Measurements from ENCODE around the gene AADACL2. TPM values are rescaled to one million over a fixed set of nuclear protein-coding genes. Genes with fewer than 3 reads are reported as not detected.

AADACL2 gene
- total and polyA plus RNA-seq, 2 experiments from 2014 or later = not detected

DNA sequence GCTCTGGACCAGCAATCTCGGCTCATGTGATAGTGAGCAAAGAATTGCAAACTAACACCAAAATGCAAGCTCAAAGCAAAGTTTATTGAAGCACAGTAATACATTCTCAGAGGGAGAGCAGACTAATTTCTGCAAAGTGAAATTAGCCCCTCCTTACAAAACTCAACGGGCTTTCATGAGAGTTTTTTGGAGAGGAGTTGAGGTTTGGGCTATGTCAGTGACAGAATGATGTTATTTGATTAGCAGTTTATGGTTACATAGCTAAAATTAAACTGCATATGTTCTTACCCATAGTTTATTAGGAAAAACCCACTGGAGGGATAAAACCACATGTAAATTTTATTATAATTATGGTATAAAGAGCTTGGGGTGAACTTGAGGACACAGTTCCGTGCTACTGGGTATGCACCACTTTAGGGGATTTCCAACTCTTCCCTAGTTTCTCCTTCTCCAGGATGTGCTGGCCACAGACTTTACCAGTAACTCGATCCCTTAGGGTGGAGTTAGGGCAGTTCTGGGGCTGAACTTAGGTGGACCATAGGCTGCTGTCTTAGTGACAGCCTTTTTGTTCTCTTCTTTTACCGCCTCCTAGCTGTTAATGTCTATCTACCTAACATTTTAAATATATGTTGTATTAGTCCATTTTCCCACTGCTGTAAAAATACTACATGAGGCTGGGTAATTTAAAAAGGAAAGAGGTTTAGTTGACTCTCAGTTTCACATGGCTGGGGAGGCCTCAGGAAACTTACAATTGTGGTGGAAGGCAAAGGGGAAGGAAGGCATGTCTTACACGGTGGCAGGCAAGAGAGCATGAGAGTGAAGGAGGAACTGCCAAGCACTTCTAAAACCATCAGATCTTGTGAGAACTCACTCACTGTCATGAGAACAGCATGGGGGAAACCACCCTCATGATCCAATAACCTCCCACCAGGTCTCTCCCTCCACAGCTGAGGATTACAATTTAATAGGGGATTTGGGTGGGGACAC lies 8.9 kb upstream of the AADACL2 start:
- no peak for DNase-seq (ENCODE audit: low read depth in 1 of 2, low spot score in 1 of 2)
- TF ChIP-seq, protein P1, sequence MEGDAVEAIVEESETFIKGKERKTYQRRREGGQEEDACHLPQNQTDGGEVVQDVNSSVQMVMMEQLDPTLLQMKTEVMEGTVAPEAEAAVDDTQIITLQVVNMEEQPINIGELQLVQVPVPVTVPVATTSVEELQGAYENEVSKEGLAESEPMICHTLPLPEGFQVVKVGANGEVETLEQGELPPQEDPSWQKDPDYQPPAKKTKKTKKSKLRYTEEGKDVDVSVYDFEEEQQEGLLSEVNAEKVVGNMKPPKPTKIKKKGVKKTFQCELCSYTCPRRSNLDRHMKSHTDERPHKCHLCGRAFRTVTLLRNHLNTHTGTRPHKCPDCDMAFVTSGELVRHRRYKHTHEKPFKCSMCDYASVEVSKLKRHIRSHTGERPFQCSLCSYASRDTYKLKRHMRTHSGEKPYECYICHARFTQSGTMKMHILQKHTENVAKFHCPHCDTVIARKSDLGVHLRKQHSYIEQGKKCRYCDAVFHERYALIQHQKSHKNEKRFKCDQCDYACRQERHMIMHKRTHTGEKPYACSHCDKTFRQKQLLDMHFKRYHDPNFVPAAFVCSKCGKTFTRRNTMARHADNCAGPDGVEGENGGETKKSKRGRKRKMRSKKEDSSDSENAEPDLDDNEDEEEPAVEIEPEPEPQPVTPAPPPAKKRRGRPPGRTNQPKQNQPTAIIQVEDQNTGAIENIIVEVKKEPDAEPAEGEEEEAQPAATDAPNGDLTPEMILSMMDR (IDR thresholded peaks at IDR 0.05; ENCODE audit: low read depth, low read length) = no peak
- no peaks in the 10 kb centered on the region for H3K9me3 ChIP-seq (ENCODE audit: low read depth)

DNA sequence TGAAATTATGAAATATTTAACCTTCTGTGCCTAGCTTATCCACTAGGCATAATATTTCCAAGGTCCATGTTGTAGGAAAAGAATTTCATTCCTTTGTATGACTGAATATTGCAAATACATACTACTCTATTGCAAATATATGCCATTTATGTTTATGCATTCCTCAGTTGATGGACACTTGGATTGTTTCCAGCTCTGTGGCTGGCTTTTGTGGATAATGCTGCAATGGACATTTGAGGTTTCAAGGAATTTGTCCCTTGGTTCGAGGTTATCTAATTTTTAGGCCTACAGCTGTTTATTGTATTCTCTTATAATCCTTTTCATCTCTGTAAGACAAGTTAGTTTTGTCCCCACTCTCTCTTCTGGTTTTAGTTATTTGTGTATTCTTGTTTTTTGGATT lies 7.7 kb upstream of the AADACL2 start:
- no peak overlapping the region for H3K4me3 ChIP-seq
- no peaks in the 10 kb centered on the region for H3K4me1 ChIP-seq (ENCODE audit: low read depth)
- no peaks in the 10 kb centered on the region for H3K36me3 ChIP-seq
- TF ChIP-seq, protein P1 (IDR thresholded peaks at IDR 0.05; ENCODE audit: low read depth, low read length) = no peak
- peak in 1 of 2 donors; percentile 79 for DNase-seq (ENCODE audit: low read depth in 1 of 2, low spot score in 1 of 2)
- no peak overlapping the region for H3K27ac ChIP-seq
- no peaks in the 10 kb centered on the region for H3K9me3 ChIP-seq (ENCODE audit: low read depth)
- H3K27me3 ChIP-seq = no peaks in the 10 kb centered on the region

More for the DNA sequence above, 8.9 kb upstream of the AADACL2 start:
- no peaks in the 10 kb centered on the region for H3K4me1 ChIP-seq (ENCODE audit: low read depth)
- H3K4me3 ChIP-seq = no peak overlapping the region
- H3K36me3 ChIP-seq = no peaks in the 10 kb centered on the region
- no peaks in the 10 kb centered on the region for H3K27me3 ChIP-seq
- H3K27ac ChIP-seq = no peak overlapping the region

DNA sequence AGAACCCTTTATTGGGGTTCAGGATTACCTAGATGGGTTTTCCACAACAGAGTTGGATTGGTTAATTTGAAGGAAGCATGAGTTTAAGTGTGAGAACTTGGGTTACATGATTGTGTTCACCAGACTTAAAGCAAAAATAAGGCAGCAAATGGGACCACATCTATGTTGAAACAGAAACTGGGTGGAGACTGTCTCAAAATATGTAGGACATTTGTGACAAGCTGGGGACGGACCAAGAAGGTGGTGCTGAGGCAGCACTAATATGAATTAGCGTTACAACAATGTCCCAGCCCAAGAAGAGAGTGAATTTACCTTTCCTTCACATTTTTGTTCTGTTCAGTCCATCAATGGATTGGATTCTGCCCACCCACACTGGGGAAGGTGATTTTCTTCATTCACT lies 866 bp upstream of the AADACL2 start:
- TF ChIP-seq, protein P1 (IDR thresholded peaks at IDR 0.05; ENCODE audit: low read depth, low read length) = no peak
- DNase-seq (ENCODE audit: low read depth in 1 of 2, low spot score in 1 of 2) = no peak
- Histone ChIP-seq H3K4me3 (no peak overlapping the region), H3K27ac (no peak overlapping the region), H3K36me3 (no peaks in the 10 kb centered on the region), H3K9me3 (ENCODE audit: low read depth) (no peaks in the 10 kb centered on the region), H3K27me3 (no peaks in the 10 kb centered on the region), H3K4me1 (ENCODE audit: low read depth) (no peaks in the 10 kb centered on the region)

DNA sequence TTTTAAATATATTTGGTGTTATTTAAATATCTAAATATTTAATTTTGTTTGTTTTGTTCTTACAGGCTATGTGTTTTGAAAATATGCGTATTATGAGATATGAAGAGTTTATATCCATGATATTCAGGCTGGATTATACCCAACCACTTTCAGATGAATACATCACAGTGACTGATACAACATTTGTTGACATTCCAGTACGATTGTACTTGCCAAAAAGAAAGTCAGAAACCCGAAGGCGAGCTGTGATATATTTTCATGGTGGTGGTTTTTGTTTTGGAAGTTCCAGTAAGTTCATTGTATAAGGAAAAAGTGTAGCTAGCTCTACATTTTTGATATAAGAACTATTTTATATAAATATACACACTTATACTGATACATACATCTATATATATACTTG lies 6.9 kb downstream of the AADACL2 start:
- DNase-seq (ENCODE audit: low read depth in 1 of 2, low spot score in 1 of 2) = peak in 1 of 2 donors; percentile 39
- H3K27me3 ChIP-seq = no peaks in the 10 kb centered on the region
- H3K4me3 ChIP-seq = no peak overlapping the region
- H3K4me1 ChIP-seq (ENCODE audit: low read depth) = no peaks in the 10 kb centered on the region
- TF ChIP-seq, protein P1 (IDR thresholded peaks at IDR 0.05; ENCODE audit: low read depth, low read length) = no peak
- no peak overlapping the region for H3K27ac ChIP-seq
- no peaks in the 10 kb centered on the region for H3K9me3 ChIP-seq (ENCODE audit: low read depth)
- H3K36me3 ChIP-seq = no peaks in the 10 kb centered on the region

DNA sequence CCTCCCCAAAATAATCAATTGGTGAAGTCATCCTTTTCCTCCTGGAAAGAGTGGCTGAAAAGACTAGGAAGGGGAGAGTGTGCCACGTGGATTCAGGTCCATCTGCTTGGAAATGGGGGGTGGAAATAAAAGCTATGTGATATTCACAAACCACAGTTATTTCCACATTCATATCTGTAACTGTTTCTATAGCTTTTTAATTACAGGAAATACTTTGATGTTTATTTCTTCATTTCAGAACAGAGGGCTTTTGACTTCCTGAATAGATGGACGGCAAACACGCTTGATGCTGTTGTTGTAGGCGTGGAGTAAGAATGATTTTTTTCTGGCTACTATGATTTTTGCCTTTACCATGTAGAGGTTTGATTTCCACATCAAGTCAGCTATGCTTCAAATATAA lies 10.1 kb downstream of the AADACL2 start:
- H3K9me3 ChIP-seq (ENCODE audit: low read depth) = no peaks in the 10 kb centered on the region
- peak in 1 of 2 donors; percentile 42 for DNase-seq (ENCODE audit: low read depth in 1 of 2, low spot score in 1 of 2)
- no peaks in the 10 kb centered on the region for H3K27me3 ChIP-seq
- TF ChIP-seq, protein P1 (IDR thresholded peaks at IDR 0.05; ENCODE audit: low read depth, low read length) = no peak
- no peaks in the 10 kb centered on the region for H3K36me3 ChIP-seq
- H3K4me1 ChIP-seq (ENCODE audit: low read depth) = no peaks in the 10 kb centered on the region
- H3K27ac ChIP-seq = no peak overlapping the region
- H3K4me3 ChIP-seq = no peak overlapping the region
